ENCODE data around the gene ENO1. TPM values are rescaled to one million over a fixed set of nuclear protein-coding genes. Genes with fewer than 3 reads are reported as not detected.
A peak's percentile ranks its signal among the peaks of the same experiment; 100 is the strongest.

The ENO1 gene
- total RNA-seq, 1 experiment from 2014 or later: 2,649 TPM

DNA sequence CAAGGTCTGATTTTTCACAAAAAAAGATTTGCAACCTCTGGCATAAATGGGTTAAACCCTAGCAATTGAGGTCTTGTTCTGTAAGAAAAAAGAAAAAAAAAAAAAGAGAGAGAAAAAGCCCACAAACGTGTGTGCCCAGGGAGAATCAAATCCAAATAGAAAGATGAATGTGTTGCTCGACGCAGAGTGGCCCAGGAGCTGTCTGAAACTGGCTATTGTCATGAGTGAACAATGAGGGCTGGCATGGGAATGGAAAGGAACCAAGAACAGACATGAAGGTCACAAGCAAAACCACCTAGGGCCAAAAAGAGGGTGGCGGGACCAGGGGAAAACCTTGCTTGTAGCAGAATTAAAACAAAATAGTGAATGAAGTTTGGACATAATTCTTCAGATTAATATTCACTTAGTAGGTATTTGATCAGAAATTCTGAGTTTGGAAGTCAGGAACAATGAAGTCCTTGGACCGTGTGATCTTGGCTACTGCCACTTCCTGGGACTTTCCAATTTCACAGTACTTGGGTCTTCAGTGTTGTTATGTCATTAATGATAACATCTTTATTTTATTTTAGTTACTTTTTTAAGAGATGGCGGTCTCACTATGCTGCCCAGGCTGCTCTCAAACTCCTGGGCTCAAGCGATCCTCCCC, 3.1 kb downstream of the ENO1 start:
- in situ Hi-C loops (cut with HindIII; ENCODE audit: low pct_unique_long_range_greater_than_20kb, low sequenced_read_pairs): no loop called here
- no peak for DNase-seq (ENCODE audit: low read depth, low spot score)

DNA sequence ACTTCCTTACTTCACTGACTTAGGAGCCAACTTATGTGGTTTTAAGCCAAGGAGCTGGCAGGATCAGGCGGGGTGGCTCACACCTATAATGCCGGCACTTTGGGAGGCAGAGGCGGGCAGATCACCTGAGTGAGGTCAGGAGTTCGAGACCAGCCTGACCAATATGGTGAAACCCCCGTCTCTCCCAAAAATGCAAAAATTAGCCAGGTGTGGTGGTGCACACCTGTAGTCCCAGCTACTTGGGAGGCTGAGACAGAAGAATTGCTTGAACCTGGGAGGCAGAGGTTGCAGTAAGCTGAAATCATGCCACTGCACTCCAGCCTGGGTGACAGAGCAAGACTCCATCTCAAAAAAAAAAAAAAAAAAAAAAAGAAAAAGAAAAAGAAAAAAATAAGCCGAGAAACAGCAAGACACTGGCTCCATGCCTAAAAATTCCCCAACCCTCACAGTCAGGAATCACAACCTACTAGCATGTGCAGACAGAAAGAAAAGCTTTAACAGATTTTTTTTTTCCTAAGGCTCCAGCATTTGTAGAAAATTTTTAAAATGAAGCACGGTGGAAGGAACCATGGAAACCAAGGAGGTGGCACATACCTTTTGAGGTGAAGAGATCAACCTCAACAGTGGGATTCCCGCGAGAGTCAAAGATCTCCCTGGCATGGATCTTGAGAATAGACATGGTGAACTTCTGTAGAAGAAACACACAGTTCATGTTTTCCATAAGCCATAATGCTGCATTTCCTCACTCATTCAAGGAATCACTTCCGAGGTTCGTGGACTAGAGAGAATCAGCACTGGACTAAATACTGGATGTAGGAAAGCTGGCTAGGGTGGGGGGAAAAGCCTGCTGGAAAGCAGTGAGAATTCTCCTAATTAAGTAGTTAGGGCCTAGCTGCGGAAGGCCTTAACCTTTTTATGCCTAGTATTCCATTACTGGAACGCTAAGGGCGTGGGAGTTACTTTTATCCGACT, 4.0 kb downstream of the ENO1 start:
- in situ Hi-C loops (cut with HindIII; ENCODE audit: low pct_unique_long_range_greater_than_20kb, low sequenced_read_pairs): no loop called here
- DNase-seq (ENCODE audit: low read depth, low spot score): no peak

DNA sequence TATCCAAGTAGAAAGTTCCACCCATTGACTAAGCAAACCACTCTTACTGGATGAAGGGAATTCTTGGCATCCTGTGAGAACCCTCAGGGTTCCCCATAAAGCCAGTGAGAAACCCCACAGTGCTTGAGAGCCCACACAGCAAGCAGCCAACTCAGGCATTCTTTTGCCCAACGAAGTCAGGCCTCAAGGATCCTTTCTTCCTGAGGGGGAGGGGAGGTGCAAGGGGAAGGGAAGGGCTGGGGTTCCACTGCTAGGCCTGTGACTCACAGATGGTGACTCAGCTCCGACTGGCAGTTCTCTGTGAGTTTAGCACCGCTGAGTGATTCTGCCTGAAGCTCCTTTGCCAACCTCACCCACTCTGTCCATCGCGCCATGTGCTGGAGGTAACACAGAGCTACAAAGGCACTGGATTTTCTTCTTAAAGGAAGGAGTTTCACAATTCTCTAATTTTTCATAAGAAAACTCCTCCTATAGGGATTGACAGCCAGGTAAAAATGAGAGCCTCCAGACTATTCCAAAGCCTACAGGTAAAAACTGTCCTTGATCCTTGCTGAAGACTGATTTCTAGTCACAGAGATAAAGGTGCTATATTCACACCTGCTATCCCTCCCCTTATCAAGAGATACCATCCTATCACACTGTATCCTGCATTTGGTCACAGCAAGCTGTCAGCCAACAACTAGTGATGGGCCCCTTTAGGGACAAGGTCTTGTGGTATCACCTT, 4.8 kb downstream of the ENO1 start:
- peak; percentile 75 for DNase-seq (ENCODE audit: low read depth, low spot score)
- in situ Hi-C loops (cut with HindIII; ENCODE audit: low pct_unique_long_range_greater_than_20kb, low sequenced_read_pairs): no loop called here

DNA sequence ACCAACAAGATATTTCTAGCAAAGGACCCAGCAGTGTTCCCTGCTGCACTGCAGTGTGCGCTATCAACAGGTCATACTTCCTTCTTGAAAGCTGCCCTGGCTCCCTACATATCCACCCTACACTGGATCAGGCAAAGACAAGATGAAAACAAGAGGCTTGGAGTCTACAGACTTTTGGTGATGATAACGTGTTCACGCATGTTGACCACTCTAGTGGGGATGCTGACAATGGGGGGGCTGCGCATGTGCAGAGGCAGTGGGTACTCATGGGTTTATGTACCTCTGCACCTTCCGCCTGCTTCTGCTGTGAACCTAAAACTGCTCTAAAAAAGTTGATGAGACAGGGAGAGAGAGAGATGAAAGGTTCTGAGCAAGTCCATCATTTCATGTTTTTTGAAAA, 5.5 kb downstream of the ENO1 start:
- no peak for DNase-seq (ENCODE audit: low read depth, low spot score)
- in situ Hi-C loops (cut with HindIII; ENCODE audit: low pct_unique_long_range_greater_than_20kb, low sequenced_read_pairs): no loop called here

DNA sequence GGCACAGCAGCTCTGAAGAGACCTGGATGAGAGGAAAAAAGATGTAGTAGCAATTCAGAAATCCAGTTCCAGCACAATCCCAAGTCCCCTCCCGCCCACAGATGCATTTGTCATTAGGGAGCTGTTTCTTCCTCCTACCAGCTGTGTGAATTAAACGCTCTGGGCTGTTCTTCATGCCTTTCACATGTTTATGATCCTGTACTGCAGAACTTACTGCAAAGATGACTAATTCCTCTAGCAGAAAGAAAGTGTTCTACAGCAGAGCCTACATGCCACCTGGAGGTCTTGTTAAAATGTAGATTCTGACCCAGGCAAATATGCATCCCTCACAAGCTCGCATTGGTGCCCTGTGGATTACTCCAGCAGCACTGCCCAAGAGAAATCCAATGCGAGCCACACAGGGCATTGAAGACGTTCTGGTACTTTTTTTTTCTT, 6.5 kb downstream of the ENO1 start:
- no peak for DNase-seq (ENCODE audit: low read depth, low spot score)
- in situ Hi-C loops (cut with HindIII; ENCODE audit: low pct_unique_long_range_greater_than_20kb, low sequenced_read_pairs): no loop called here

DNA sequence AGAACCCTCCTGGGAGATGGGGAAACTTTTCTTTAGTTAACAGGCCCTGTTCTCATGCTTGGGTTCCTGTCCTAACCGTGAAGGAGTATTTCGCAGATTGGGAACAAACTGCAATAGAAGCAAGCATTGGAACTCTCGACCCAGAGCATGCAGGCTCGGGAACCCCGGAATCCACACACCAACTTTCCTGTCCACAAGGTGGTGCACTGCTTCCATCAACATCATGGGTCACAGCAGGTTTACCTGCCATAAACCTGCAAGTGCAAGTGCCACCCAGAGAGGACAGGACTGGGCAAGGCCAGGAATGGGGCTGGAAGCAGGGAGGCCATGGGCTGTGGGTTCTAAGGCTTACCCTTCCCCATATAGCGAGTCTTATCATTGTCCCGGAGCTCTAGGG, 6.9 kb downstream of the ENO1 start:
- no peak for DNase-seq (ENCODE audit: low read depth, low spot score)
- in situ Hi-C loops (cut with HindIII; ENCODE audit: low pct_unique_long_range_greater_than_20kb, low sequenced_read_pairs): no loop called here

DNA sequence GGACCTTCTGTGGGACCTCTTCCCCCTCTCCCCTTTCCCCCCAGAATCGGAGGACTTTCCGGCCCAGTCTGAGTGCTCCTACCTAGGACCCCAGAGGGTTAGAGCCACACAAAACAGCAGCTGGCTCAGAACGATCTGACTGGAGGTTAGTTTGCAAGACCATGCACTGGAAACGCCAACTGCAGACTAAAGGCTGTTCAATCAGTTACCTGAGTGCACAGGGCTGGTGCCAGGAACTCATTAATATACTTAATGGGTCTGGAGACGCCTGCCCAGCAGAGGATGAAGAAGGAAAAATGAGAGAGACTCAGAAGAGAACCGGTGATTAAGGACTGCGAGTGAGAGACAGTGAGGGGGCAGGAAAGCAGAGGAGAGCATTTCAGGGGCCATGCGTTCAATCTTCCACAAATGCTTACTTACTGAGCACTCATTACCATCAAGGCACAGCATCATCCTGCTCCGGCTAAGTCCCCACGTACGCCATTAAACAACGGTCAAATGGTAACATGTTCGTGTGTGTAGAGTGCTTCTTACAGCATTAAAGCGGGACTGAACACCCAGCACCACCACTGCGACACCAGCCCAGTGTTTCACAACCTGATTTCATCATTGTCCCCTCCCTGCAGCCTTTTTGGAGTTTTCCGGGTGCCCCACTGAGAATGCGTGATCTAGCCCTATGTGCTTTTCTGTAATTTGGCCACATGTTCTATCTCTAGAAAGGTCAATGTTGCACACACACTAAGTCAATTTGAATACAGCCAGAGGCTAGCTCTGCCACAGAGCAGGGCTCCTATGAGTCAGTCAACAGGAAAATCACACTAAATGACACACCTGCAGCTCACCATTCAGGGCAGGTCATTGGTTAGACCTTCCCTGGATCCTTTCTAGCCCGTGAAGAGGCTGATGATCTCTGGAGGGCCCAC, 7.6 kb downstream of the ENO1 start:
- DNase-seq (ENCODE audit: low read depth, low spot score): no peak
- in situ Hi-C loops (cut with HindIII; ENCODE audit: low pct_unique_long_range_greater_than_20kb, low sequenced_read_pairs): no loop called here

DNA sequence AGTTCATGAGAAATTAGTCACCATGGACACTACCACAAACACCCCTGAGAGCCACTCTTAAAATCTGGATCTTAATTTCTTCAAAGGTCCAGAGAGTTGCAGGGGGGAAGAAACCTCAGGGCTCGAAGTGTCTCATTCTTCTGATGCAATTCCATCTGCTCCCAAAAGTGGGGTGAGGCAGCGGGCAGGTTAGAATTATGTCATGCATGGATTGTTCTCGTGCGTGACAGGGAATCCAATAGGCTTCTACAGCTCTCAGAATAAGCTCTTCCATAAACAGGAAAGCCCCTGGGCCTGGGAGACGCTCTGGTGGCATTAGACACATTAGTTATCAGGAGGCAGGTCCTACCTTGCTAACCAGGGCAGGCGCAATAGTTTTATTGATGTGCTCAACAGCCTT, 8.4 kb downstream of the ENO1 start:
- in situ Hi-C loops (cut with HindIII; ENCODE audit: low pct_unique_long_range_greater_than_20kb, low sequenced_read_pairs): no loop called here
- DNase-seq (ENCODE audit: low read depth, low spot score): no peak

DNA sequence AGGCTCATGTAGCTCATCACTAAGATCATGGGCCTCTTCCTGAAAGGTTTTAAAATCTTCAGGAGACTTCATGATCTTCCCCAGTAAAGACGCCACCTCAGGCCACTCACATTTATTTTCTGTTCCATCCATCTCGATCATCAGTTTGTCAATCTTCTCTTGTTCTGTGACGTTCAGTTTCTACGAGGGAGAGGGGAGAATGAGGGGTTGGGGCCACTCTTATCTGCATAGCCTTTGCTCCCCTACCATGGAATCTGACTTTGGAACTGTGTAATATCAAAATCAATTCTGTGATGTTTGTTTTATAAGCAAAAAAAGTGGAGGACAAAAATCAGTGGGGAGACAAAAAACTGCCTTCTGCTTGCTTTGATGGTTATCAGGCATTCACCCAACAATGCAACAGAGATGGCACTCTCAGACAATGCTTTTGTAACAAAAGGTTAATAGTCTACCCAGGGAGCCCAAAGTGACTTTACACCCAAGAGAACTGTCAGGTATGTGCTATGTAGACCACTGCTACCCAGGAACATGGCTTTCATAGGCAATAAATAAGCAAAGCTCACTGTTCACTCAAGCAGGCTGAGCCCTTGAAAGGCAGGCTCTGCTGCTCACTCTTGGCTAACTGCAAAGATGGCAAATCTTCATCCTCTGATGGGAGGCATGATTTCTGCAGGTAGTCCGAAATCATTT, 10.5 kb downstream of the ENO1 start:
- in situ Hi-C loops (cut with HindIII; ENCODE audit: low pct_unique_long_range_greater_than_20kb, low sequenced_read_pairs): no loop called here
- no peak for DNase-seq (ENCODE audit: low read depth, low spot score)

DNA sequence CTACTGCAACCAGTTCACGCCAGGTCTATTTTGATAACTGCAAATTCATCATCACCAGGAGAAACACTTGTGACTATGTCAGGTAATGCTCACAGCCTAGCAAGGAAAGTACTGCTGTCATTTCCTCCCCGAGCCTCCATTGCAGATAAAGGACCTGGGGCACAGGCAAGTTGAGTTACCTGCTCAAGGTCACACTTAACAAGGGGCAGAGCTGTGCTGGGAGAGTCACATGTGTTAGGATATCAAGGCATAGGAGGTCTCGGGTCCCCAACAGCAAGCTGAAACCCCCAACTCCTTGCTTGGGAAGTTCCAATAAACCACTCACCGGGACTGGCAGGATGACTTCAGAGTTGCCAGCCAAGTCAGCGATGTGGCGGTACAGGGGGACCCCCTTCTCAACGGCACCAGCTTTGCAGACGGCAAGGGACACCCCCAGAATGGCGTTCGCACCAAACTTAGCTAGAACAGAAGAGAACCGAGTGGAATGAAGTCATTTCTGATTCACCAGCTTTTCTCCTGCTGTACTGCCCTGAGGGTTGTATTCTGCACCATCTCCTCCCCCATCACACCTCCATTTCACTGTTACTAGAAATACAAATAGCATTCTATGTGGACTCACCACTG, 11.6 kb downstream of the ENO1 start:
- in situ Hi-C loops (cut with HindIII; ENCODE audit: low pct_unique_long_range_greater_than_20kb, low sequenced_read_pairs): no loop called here
- no peak for DNase-seq (ENCODE audit: low read depth, low spot score)

DNA sequence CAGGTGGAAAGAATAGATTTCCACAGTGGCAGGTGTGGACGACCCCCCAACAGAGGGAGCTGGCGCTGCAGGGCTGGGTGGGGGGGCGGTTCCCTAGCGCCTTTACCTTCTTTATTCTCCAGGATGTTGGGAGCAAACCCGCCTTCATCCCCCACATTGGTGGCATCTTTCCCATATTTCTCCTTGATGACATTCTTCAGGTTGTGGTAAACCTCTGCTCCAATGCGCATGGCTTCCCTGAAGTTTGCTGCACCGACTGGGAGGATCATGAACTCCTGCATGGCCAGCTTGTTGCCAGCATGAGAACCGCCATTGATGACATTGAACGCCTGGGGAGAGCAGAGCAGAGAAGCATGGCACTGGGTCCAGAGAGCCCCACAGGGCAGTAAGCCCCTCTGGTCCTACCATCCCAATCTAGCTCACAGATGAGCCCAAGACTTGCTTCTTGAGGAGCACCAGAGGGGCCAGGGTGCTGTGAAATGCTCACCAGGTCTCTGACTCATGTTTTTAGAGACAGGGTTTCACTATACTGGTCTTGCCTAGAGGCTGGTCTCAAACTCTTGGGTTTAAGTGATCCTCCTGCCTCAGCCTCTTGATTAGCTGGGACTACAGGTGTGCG, 12.2 kb downstream of the ENO1 start:
- DNase-seq (ENCODE audit: low read depth, low spot score): no peak
- in situ Hi-C loops (cut with HindIII; ENCODE audit: low pct_unique_long_range_greater_than_20kb, low sequenced_read_pairs): no loop called here

DNA sequence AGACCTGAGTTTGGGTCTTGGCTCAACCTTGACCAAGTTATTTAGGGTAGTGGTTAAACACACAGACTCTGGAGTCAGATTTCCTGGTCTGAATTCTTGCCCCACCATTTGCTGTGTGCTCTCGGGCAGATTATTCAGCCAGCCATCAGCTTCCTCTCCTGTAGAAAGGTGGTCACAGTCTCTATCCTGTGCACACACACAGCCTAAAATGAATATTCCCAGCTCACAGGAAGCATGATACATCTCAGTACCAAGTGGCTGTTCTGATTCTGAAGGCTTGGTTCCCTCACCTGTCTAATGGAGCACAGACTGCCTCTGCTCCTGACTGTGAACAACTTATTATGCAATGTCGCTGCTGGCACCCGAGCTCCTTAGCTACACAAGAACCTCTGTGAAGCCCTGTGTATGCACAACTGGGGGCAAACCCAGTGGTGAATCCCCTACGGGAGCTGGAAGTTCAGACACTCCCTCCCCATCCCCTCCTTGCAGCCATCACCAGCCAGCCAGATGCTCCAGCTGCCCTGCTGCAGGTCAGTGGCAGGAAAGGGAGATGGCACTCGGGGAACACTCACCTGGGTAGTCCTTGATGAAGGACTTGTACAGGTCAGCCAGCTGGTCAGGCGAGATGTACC, 13.7 kb downstream of the ENO1 start:
- in situ Hi-C loops (cut with HindIII; ENCODE audit: low pct_unique_long_range_greater_than_20kb, low sequenced_read_pairs): no loop called here
- DNase-seq (ENCODE audit: low read depth, low spot score): no peak

DNA sequence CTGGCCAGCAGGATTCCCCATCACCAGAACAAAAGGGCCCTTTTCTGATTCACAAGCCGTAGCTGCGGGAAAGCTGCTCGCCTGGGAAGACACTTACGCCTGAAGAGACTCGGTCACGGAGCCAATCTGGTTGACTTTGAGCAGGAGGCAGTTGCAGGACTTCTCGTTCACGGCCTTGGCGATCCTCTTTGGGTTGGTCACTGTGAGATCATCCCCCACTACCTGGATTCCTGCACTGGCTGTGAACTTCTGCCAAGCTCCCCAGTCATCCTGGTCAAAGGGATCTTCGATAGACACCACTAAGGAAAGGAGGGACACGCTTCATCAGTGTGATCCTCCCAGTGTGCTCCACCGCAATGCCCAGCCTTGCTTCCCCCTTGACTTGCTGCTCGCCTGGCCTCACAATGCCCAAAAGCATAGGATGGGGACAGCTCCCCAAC, 14.7 kb downstream of the ENO1 start:
- no peak for DNase-seq (ENCODE audit: low read depth, low spot score)
- in situ Hi-C loops (cut with HindIII; ENCODE audit: low pct_unique_long_range_greater_than_20kb, low sequenced_read_pairs): no loop called here

DNA sequence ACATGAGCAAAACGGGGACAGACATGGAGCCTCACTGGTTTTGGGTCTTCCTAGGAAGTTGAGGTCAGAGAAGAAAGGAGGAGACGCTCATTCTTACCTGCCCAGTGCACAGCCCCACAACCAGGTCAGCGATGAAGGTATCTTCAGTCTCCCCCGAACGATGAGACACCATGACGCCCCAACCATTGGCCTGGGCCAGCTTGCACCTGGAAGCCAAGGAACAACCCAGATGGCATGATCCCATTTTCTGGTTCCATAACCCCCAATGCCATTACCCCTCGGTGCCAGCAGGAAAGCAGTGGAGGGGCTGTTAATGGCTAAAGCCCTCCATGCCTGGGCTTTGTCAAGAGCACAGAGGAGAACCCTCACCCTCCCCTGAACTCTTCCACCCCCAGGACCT, 15.3 kb downstream of the ENO1 start:
- DNase-seq (ENCODE audit: low read depth, low spot score): no peak
- in situ Hi-C loops (cut with HindIII; ENCODE audit: low pct_unique_long_range_greater_than_20kb, low sequenced_read_pairs): no loop called here

DNA sequence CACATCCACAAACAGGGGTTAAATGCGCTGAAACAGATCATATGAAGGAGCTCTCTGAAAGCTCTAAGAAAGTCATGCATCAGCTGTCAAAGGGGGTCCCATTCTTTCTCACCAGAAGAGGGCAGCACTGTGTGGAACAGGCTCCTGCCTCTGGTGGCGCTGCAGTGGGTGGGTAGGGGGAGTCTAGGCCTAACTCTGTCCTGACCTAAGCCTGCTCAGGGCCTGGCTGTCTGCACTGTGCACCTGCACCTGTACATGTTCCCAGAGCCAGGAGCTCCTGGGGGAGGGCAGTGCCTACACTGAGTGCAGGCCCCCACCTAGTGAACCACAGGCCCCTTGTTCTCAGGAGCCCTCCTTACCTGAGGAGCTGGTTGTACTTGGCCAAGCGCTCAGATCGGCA, 16.0 kb downstream of the ENO1 start:
- peak; percentile 66 for DNase-seq (ENCODE audit: low read depth, low spot score)
- in situ Hi-C loops (cut with HindIII; ENCODE audit: low pct_unique_long_range_greater_than_20kb, low sequenced_read_pairs): no loop called here
